Endothelial cell of umbilical vein (primary cell): Measurements from ENCODE around the gene ANP32A. TPM values are rescaled to one million over a fixed set of nuclear protein-coding genes. Genes with fewer than 3 reads are reported as not detected.
"Not testable (repeated sequence)": the region's sequence is repeated elsewhere in the genome, so short reads cannot be mapped to it uniquely, and the experiment has no call there.

Experiments
- BruUV-seq: library from RNA; stranded (reverse); fragments of 400-500 nt; replicated peaks from 2 replicates; lab custom pipeline; 2021; lab: Mats Ljungman, UMichigan
- CTCF ChIA-PET: fragments of 300-600, 350-600 bp; sonication (Branson Sonifier 250); formaldehyde crosslinking; loops from one replicate; lab custom pipeline; 2021; ENCODE audit warnings: antibody characterized with exemption, inconsistent platforms; lab: Charles Lee
- POLR2A ChIA-PET: fragments of 300-600, 350-600 bp; sonication (Branson Sonifier 250); formaldehyde crosslinking; loops from one replicate; lab custom pipeline; 2021; ENCODE audit warnings: antibody characterized with exemption, inconsistent platforms; lab: Charles Lee
- DNase-seq: peaks from one replicate; pipeline ENCODE4 v3.0.0-alpha.2; 2011; ENCODE audit warnings: low read depth, low spot score
- FAIRE-seq: peaks from 2 replicates; lab custom pipeline; 2011; peaks lifted over from hg19 to GRCh38; lab: Jason Lieb, UNC
- H2AFZ ChIP-seq: 2 replicates; pipeline ENCODE4 v1.6.0; 2012; ENCODE audit warnings: low read depth, low read length, control low read depth, inconsistent platforms
- H3K27ac ChIP-seq: 2 replicates; pipeline ENCODE4 v1.5.1; 2011; ENCODE audit warnings: low read depth, mild to moderate bottlenecking, control low read depth, low read length, moderate library complexity; ENCODE audit not compliant: insufficient read depth
- H3K27me3 ChIP-seq, 2 experiments: 2 replicates each; pipeline versions ENCODE4 v1.6.0 to v1.6.1; 2011; ENCODE audit warnings: low read length in 2 of 2, mixed read lengths in 1 of 2; ENCODE audit not compliant: control insufficient read depth in 2 of 2, insufficient read depth in 2 of 2
- H3K36me3 ChIP-seq, 2 experiments: 2 replicates in 1 of 2; 3 replicates in 1 of 2; pipeline ENCODE4 v1.5.1; 2011; ENCODE audit warnings: low read length in 2 of 2, mild to moderate bottlenecking in 1 of 2, moderate library complexity in 1 of 2; ENCODE audit not compliant: control insufficient read depth in 2 of 2, insufficient read depth in 2 of 2; ENCODE audit errors: extremely low read depth in 1 of 2
- H3K4me1 ChIP-seq: 3 replicates; pipeline ENCODE4 v1.5.1; 2011; ENCODE audit warnings: mild to moderate bottlenecking, low read length; ENCODE audit not compliant: control insufficient read depth, insufficient read depth; ENCODE audit errors: extremely low read depth
- H3K4me2 ChIP-seq: 2 replicates; pipeline ENCODE4 v1.6.1; 2011; ENCODE audit warnings: low read length, control low read depth, mixed read lengths; ENCODE audit not compliant: insufficient read depth
- H3K4me3 ChIP-seq, 3 experiments: fragments of 200-600 bp in 1 of 3; sonication (generic), shearing (Covaris generic) in 1 of 3; replicated peaks in 1 of 3; 2 replicates each; pipeline ENCODE4 v1.5.1; 2011 to 2016; ENCODE audit warnings: control low read depth in 3 of 3, low read length in 3 of 3, mild to moderate bottlenecking in 2 of 3, inconsistent platforms in 1 of 3, low read depth in 1 of 3, moderate library complexity in 1 of 3; ENCODE audit not compliant: insufficient read depth in 1 of 3
- H3K79me2 ChIP-seq: 2 replicates; pipeline ENCODE4 v1.6.0; 2012; ENCODE audit warnings: low read length, inconsistent platforms; ENCODE audit not compliant: control insufficient read depth, insufficient read depth
- H3K9ac ChIP-seq: replicated peaks from 2 replicates; pipeline ENCODE3; 2011; ENCODE audit warnings: low read length, control low read depth; ENCODE audit not compliant: insufficient read depth; ENCODE audit errors: extremely low read depth
- H3K9me1 ChIP-seq: replicated peaks from 3 replicates; pipeline ENCODE4 v1.6.0; 2011; ENCODE audit warnings: mild to moderate bottlenecking, low read length; ENCODE audit not compliant: control insufficient read depth, insufficient read depth; ENCODE audit errors: extremely low read depth
- H3K9me3 ChIP-seq: replicated peaks from 2 replicates; pipeline ENCODE4 v1.5.1; 2012; ENCODE audit warnings: low read length, inconsistent platforms; ENCODE audit not compliant: control insufficient read depth, insufficient read depth
- H4K20me1 ChIP-seq: replicated peaks from 2 replicates; pipeline ENCODE3; 2011; ENCODE audit warnings: mild to moderate bottlenecking, low read length; ENCODE audit not compliant: control insufficient read depth, insufficient read depth; ENCODE audit errors: extremely low read depth
- EZH2 ChIP-seq: IDR thresholded peaks from 2 replicates; pipeline ENCODE4 v1.6.1; 2012; ENCODE audit warnings: borderline replicate concordance, low read depth, mild to moderate bottlenecking, moderate library complexity, low read length, inconsistent platforms; ENCODE audit not compliant: severe bottlenecking
- FOS ChIP-seq: IDR thresholded peaks from 2 replicates; pipeline ENCODE4 v1.6.1; 2011; ENCODE audit warnings: mild to moderate bottlenecking, low read length, moderate library complexity, borderline replicate concordance; ENCODE audit not compliant: insufficient read depth
- GATA2 ChIP-seq: IDR thresholded peaks from 2 replicates; pipeline ENCODE4 v1.7.0; 2011; ENCODE audit warnings: low read depth, mild to moderate bottlenecking, moderate library complexity, mixed read lengths, low read length; ENCODE audit not compliant: insufficient read length, insufficient read depth
- JUN ChIP-seq: IDR thresholded peaks from 2 replicates; pipeline ENCODE4 v1.6.1; 2011; ENCODE audit warnings: borderline replicate concordance, low read depth; ENCODE audit not compliant: insufficient read length, insufficient read depth
- MYC ChIP-seq: IDR thresholded peaks from one replicate; pipeline ENCODE4 v1.6.1; 2011; ENCODE audit warnings: mild to moderate bottlenecking, low read depth, low read length
- POLR2A ChIP-seq: IDR thresholded peaks from 2 replicates; pipeline ENCODE4 v1.6.1; 2012; ENCODE audit warnings: low read depth, mild to moderate bottlenecking, control low read depth, low read length
- POLR2AphosphoS5 ChIP-seq: IDR thresholded peaks from 2 replicates; pipeline ENCODE4 v1.6.1; 2012; ENCODE audit warnings: low read depth, mild to moderate bottlenecking, control low read depth, low read length, moderate library complexity; ENCODE audit not compliant: insufficient read depth
- dilution Hi-C: fragments of 300-500 bp; cut with MboI; formaldehyde crosslinking; loops from one replicate; pipeline ENCODE4 v1.15.0; 2019; ENCODE audit warnings: low sequenced_read_pairs; ENCODE audit not compliant: extremely low pct_ligation_motif_present
- intact Hi-C: fragments of 100-400 bp; cut with micrococcal nuclease; formaldehyde crosslinking; loops from one replicate; pipeline ENCODE4 v1.10.0; 2022
- polyA plus RNA-seq, 4 experiments: library from polyadenylated mRNA; depleted of rRNA in 3 of 4; stranded (reverse) in 3 of 4; unstranded in 1 of 4; fragments of >200 nt; gene quantifications; 2 replicates each; pipeline versions ENCODE4 v1.2.1 to v1.2.3, GENCODE V29; 2011 to 2012; ENCODE audit warnings: missing spikeins in 1 of 4
- total RNA-seq: library from RNA; stranded (reverse); gene quantifications from 2 replicates; pipeline ENCODE4 v1.2.3, GENCODE V29; 2021
- TF ChIP-seq, protein P1 (sequence below), 2 donors: IDR thresholded peaks; 1 replicate in 1 of 2; 2 replicates in 1 of 2; pipeline ENCODE4 v1.5.1; 2011; ENCODE audit warnings: low read length in 2 of 2, mild to moderate bottlenecking in 2 of 2, moderate library complexity in 2 of 2, control low read depth in 1 of 2, inconsistent platforms in 1 of 2, low read depth in 1 of 2; ENCODE audit not compliant: insufficient read depth in 1 of 2; ENCODE audit errors: extremely low read depth in 1 of 2
- TF ChIP-seq, protein P2 (sequence below): IDR thresholded peaks from 2 replicates; pipeline ENCODE4 v1.6.1; 2011; ENCODE audit not compliant: insufficient read depth, insufficient read length

ANP32A gene
- total and polyA plus RNA-seq, 2 donors (not counting 3 experiments of a cell fraction or from before 2014, with no cell fraction given) = 37.9 to 169 TPM

DNA sequence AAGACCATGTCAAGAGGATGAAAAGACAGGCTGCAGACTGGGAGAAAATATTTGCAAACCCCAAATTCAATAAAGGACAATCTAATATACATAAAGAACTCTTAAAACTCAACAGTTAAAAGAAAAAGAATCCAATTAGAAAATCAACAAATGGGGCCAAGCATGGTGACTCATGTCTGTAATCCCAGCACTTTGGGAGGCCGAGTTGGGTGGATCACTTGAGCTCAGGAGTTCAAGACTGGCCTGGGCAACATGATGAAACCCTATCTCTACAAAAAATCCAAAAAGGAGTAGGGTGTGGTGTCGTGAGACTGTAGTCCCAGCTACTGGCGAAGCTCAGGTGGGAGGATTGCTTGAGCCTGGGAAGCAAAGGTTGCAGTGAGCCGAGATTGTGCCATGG is 57.6 kb downstream of the ANP32A start:
- Histone ChIP-seq H2AFZ (no peak overlapping the region), H3K4me1 (peaks cover 48% of the 10 kb centered on the region), H3K79me2 (no peaks in the 10 kb centered on the region), H4K20me1 (no peaks in the 10 kb centered on the region), H3K4me2 (no peak overlapping the region), H3K27ac (peak overlapping the region; percentile 31), H3K27me3 (no peaks in the 10 kb centered on the region), H3K4me3 (no peak overlapping the region), H3K36me3 (no peaks in the 10 kb centered on the region), H3K9ac (no peak overlapping the region), H3K9me3 (no peaks in the 10 kb centered on the region), H3K9me1 (no peaks in the 10 kb centered on the region)
- DNase-seq (no peak), FAIRE-seq (no peak)
- no TSS peak for BruUV-seq
- CTCF ChIA-PET = interaction anchor here (1.7 kb wide), 1 partner anchor 113 kb away, joined by 6 read pairs; no protein-coding TSS in a partner anchor
- TF ChIP-seq, protein P1, sequence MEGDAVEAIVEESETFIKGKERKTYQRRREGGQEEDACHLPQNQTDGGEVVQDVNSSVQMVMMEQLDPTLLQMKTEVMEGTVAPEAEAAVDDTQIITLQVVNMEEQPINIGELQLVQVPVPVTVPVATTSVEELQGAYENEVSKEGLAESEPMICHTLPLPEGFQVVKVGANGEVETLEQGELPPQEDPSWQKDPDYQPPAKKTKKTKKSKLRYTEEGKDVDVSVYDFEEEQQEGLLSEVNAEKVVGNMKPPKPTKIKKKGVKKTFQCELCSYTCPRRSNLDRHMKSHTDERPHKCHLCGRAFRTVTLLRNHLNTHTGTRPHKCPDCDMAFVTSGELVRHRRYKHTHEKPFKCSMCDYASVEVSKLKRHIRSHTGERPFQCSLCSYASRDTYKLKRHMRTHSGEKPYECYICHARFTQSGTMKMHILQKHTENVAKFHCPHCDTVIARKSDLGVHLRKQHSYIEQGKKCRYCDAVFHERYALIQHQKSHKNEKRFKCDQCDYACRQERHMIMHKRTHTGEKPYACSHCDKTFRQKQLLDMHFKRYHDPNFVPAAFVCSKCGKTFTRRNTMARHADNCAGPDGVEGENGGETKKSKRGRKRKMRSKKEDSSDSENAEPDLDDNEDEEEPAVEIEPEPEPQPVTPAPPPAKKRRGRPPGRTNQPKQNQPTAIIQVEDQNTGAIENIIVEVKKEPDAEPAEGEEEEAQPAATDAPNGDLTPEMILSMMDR (IDR thresholded peaks at IDR 0.05; ENCODE audit: extremely low read depth in 1 of 2, insufficient read depth in 1 of 2, low read depth in 1 of 2, low read length in 2 of 2) = no peak
- TF ChIP-seq GATA2 (no peak), EZH2 (no peak), FOS (no peak), POLR2AphosphoS5 (no peak), POLR2A (no peak), JUN (no peak), MYC (no peak)
- TF ChIP-seq, protein P2, sequence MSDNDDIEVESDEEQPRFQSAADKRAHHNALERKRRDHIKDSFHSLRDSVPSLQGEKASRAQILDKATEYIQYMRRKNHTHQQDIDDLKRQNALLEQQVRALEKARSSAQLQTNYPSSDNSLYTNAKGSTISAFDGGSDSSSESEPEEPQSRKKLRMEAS = no peak
- intact Hi-C loops (loop anchor here (5.0 kb wide), 1 partner anchor 319 kb away; no protein-coding TSS in a partner anchor), dilution Hi-C loops (no loop called here)
- POLR2A ChIA-PET = interaction anchor here (0.7 kb wide), 1 partner anchor 28 kb away, joined by 9 read pairs; no protein-coding TSS in a partner anchor

- H3K79me2 ChIP-seq, BruUV-seq, H3K9me3 ChIP-seq, H3K36me3 ChIP-seq, H3K4me3 ChIP-seq, H3K4me2 ChIP-seq, H3K9ac ChIP-seq, H3K9me1 ChIP-seq, FAIRE-seq, DNase-seq, H3K27ac ChIP-seq, dilution Hi-C loops, H3K27me3 ChIP-seq, H2AFZ ChIP-seq, H4K20me1 ChIP-seq: not testable (repeated sequence)
- CTCF ChIA-PET = interaction anchor here (1.2 kb wide), 1 partner anchor 21 kb away, joined by 3 read pairs; no protein-coding TSS in a partner anchor
- H3K4me1 ChIP-seq = peaks cover 45% of the 10 kb centered on the region
- intact Hi-C loops = loop anchor here (5.0 kb wide), 1 partner anchor 322 kb away; no protein-coding TSS in a partner anchor
- POLR2A ChIA-PET = interaction anchor here (0.7 kb wide), 1 partner anchor 11 kb away, joined by 11 read pairs; no protein-coding TSS in a partner anchor
Measured at GRCh38 chr15:68759982-68760579, 60.6 kb downstream of the ANP32A start.
